HG02642 (cell line): Measurements from ENCODE around the gene TMEM178B.

ENCODE experiments used
- ATAC-seq: cut with Tn5 transposase; IDR thresholded peaks from one replicate; pipeline ENCODE4 v1.9.1; 2021; ENCODE audit warnings: mild to moderate bottlenecking; ENCODE audit not compliant: unreplicated experiment, poor library complexity

TMEM178B gene

GRCh38 chr7:141210862-141211261 is 137.0 kb downstream of the TMEM178B start:
- no peak for ATAC-seq

GRCh38 chr7:141213226-141213625 is 139.4 kb downstream of the TMEM178B start:
- ATAC-seq, result no peak

DNA sequence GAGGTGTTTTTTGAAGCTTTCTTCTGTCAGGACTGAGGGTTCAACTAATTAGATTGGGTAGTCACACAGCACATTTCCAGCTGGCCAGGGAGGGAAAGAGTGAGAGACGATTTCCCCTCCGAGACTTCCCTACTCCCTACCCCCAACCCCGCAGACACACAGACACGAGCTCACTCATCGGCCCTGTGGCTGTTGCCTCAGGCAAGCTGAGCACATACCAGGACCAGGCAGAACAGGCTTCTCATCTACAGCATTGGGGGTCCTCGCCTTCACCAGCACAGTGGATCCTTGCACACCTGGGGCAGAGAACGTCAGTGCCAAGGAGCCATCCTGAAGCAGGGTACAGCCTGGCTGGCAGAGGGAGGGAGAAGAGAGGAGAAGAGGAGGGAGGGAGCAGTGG is 144.1 kb downstream of the TMEM178B start:
- ATAC-seq, result no peak

DNA sequence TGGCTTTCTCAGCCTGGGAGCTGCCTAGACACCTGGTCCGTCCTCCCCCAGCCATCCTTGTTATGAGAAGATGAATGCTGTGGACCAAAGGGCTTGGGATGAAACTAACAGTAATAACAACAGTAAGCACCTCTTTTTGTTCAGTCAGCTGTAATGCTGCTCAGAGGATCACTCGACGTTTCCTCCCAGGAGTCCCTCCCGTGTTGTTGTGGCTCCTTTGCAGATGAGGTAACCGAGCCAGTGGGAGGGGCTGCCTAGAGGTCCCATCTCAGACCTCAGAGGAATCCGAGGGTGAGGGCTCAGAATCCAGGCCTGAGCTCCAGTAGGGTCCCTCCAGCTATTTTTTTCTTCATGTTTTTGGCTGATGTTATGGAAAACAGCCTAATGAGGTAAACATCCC is 145.1 kb downstream of the TMEM178B start:
- no peak for ATAC-seq

- ATAC-seq, result no peak
Measured at GRCh38 chr7:141220263-141220880, 146.5 kb downstream of the TMEM178B start.

GRCh38 chr7:141221007-141221612 is 147.2 kb downstream of the TMEM178B start:
- ATAC-seq, result no peak

DNA sequence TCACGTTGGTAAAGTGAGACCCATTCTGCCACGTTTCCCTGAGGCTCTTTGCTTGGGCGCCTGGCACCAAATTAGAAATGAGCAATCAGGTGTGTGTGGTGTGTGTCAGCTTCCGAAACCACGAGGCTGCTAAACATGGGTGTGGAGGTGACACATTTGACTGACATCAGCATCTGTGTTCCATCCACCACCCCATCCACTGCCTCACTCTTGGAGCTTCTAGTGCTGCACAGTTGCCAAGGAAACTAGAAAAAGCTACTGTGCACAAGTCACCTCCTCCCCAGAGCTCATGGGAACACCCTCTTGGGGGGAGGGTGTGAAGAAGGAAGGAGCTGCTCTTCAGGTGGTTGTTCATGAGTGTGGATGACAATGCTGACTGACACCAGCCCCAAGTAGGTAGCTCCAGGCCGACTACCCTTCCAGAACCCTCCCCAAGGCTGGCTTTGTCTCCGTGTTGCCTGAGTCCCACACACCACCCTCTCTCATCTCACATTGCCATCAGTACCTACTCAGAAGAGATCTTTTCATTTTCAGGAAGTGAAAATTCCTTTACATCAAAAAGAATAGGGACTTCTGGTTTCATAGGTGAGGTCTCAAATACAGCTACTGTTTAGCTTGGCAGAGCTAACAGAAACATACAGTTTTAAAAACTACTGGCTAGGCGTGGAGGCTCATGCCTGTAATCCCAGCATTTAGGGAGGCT is 152.2 kb downstream of the TMEM178B start:
- no peak for ATAC-seq

DNA sequence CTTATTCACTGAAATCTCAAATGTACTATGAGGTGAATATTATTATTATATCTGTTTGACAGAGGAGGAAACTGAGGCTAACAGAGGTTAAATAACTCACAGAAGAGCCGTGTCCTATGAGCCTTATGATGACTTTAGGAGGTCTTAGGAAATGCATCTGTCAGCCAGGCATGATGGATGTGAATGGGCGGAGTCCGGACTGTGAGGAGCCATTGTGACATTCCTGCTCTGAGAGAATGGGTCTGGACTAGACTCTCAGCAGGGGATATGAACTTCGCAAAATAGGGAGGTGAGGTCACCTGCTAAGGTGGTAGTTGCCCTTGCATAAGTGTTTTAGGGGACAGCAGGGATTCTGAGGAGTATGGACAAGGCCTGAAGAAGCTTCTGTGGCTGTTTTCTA is 153.6 kb downstream of the TMEM178B start:
- no peak for ATAC-seq

DNA sequence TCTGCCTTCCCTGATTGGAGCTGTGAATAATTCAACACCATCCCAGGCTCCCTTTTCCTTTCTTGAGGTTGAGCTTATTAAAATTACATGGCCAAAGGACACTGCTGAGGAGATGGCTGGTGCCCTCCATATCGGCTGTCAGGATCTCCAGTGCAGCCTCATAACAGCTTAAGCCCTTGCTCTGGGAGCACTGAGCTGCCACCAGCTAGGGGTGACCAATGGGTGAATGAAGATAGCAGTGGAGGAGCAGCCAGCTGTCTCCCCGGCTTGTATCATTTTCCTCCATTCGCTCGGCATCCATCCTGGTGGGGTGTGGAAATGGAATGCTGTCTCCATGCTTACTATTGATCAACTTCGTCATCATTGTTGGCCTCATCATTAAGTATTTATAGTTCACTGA is 154.6 kb downstream of the TMEM178B start:
- ATAC-seq, result no peak

GRCh38 chr7:141231018-141231792 is 157.3 kb downstream of the TMEM178B start:
- no peak for ATAC-seq

DNA sequence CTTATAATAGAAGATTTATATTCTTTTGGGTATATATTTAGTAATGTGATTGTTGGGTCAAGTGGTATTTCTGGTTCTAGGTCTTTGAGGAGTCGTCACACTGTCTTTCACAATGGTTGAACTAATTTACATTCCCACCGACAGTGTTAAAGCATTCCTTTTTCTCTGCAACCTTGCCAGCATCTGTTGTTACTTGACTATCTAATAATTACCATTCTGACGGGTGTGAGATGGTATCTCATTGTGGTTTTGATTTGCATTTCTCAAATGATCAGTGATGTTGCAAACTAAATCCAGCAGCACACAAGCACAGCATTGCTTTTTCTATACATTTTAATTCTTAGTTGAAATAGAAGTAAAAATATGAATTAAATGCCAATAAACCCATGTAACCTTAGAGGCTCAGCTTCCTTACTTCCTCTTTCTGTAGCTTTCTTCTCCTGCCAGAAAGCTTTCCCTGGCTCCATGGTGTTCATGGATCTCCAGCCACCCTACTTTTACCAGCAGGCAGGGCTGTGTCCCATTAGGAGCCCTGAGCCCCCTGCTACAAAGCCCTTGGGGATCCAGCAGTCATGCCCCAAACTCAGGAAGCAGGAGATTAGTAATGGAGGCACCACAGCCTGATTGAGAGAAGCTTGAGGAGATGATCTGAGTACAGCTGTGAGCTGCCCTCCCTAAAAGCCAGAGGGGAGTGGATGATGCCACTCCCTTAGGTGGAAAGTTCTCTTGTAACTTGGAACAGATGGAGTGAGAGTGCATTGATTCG is 158.6 kb downstream of the TMEM178B start:
- ATAC-seq, result no peak

- ATAC-seq, result no peak
Measured at GRCh38 chr7:141234335-141235105, 160.7 kb downstream of the TMEM178B start.

DNA sequence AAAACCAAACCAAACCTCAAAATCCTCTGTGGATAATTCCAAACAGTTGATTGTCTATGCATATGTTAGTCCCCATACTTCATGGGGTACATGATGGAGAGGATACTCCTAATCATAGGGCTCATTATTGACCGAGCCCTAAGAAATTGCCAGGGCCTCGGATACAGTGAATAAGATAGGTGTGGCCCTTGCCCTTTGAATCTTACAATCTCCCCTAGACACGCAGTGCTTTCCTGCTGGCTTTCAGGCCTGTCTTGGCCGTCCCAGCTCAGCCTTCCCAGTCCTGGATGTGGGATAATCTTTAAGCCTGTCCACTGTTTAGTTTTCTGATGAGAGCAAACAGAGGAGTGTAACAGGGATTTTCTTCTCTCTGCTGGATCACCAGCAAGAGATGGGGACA is 161.8 kb downstream of the TMEM178B start:
- ATAC-seq, result no peak

GRCh38 chr7:141238596-141239243 is 164.9 kb downstream of the TMEM178B start:
- no peak for ATAC-seq

DNA sequence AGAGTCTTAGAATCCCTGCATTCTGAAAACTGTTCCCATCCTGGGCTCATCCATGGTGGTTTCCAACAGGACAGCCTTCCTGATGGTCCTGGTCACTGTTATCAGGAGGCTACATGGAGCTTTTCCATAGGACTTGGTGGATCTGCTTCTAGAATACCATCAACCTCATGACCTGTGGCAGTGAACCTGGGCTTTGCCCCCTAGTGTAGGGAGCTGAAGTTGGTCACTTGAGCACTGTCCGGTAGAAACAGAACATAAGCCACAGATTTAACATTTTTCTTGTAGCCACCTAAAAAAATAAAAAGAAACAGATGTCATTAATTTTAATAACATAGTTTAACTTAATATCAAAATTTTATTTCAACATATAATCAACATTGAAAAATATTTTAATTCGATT is 165.8 kb downstream of the TMEM178B start:
- no peak for ATAC-seq

- no peak for ATAC-seq
Measured at GRCh38 chr7:141242568-141242967, 168.7 kb downstream of the TMEM178B start.

GRCh38 chr7:141243368-141243767 is 169.5 kb downstream of the TMEM178B start:
- no peak for ATAC-seq

GRCh38 chr7:141244435-141244834 is 170.6 kb downstream of the TMEM178B start:
- no peak for ATAC-seq

DNA sequence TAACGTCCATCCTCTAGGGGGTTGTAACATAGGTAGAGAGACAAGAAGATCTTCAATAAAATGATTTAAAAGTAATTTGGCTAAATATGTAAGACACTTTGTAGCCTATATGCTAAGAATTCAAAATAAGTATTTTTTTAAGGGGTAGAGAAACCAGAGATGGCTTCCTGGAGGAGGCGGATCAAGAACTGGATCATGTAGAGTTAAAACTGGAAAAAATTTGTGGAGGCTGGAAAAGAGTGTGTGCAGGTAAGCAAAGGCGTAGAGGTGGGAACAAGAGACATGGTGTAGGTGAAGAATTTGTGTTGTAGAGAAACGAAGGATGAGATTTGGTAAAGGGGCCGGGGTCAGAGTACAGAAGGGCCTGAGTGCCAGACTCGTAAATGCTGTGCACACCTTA is 172.6 kb downstream of the TMEM178B start:
- no peak for ATAC-seq
